SK-N-MC (cell line): Measurements from ENCODE around the gene HOXA3.

Experiments used
- EZH2 ChIP-seq: fragments of 200-600 bp; sonication (generic); IDR thresholded peaks from one replicate; pipeline ENCODE4 v1.6.1; 2017; ENCODE audit warnings: antibody characterized with exemption
- POLR2AphosphoS5 ChIP-seq: IDR thresholded peaks from 2 replicates; pipeline ENCODE4 v1.6.1; 2012; ENCODE audit warnings: mild to moderate bottlenecking, low read depth, low read length, borderline replicate concordance

DNA sequence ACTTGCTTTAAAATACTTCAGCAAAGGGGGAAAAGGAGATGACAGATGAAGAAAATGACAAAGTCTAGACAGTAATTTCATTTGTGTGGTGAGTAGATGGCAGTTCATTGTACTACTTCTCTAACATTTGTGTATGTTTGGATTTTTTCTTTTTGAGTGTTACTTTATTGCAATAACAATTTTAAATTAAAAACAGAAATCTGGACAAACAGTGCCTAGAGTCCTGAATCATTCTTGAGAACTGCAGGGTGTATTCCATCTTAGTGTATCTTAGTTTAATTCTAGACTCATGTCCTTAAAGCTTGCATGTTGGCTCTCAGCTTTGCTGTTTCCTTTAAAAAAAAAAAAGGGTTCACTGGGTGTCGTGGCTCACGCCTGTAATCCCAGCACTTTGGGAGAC is 87.7 kb downstream of the HOXA3 start:
- no peak for TF ChIP-seq EZH2
- TF ChIP-seq POLR2AphosphoS5 = no peak
